NCI-H146 (cell line): ENCODE data around the gene ADCK1.
A peak's percentile ranks its signal among the peaks of the same experiment; 100 is the strongest.
"Not testable (repeated sequence)": the region's sequence is repeated elsewhere in the genome, so short reads cannot be mapped to it uniquely, and the experiment has no call there.

Experiments
- DNase-seq: peaks from one replicate; lab custom pipeline; 2025; lab: John Stamatoyannopoulos, UW

The ADCK1 gene

GRCh38 chr14:77865455-77865854 lies 65.5 kb downstream of the ADCK1 start:
- DNase-seq: no peak

- no peak for DNase-seq
These were observed 67.0 kb downstream of the ADCK1 start for GRCh38 chr14:77866932-77867331.

- no peak for DNase-seq
These were observed 67.6 kb downstream of the ADCK1 start for GRCh38 chr14:77867476-77867875.

GRCh38 chr14:77868552-77869285 lies 68.8 kb downstream of the ADCK1 start:
- peak; percentile 10 for DNase-seq

- DNase-seq: no peak
These were observed 69.4 kb downstream of the ADCK1 start for GRCh38 chr14:77869340-77869739.

- no peak for DNase-seq
These were observed 70.7 kb downstream of the ADCK1 start for GRCh38 chr14:77870646-77871045.

- DNase-seq: no peak
These were observed 72.2 kb downstream of the ADCK1 start for GRCh38 chr14:77872152-77872551.

GRCh38 chr14:77872983-77873382 lies 73.1 kb downstream of the ADCK1 start:
- no peak for DNase-seq

- DNase-seq: no peak
These were observed 78.9 kb downstream of the ADCK1 start for GRCh38 chr14:77878783-77879182.

- no peak for DNase-seq
These were observed 80.1 kb downstream of the ADCK1 start for GRCh38 chr14:77880056-77880455.

- peak; percentile 68 for DNase-seq
These were observed 82.2 kb downstream of the ADCK1 start for GRCh38 chr14:77882098-77882497.

- DNase-seq: no peak
These were observed 82.7 kb downstream of the ADCK1 start for GRCh38 chr14:77882636-77883035.

GRCh38 chr14:77883131-77883846 lies 83.4 kb downstream of the ADCK1 start:
- DNase-seq: peak; percentile 52

GRCh38 chr14:77883847-77884238 lies 83.9 kb downstream of the ADCK1 start:
- no peak for DNase-seq

GRCh38 chr14:77885367-77885766 lies 85.5 kb downstream of the ADCK1 start:
- DNase-seq: no peak

GRCh38 chr14:77886010-77886409 lies 86.1 kb downstream of the ADCK1 start:
- DNase-seq: no peak

- not testable (repeated sequence) for DNase-seq
These were observed 89.0 kb downstream of the ADCK1 start for GRCh38 chr14:77888903-77889302.

GRCh38 chr14:77889971-77890442 lies 90.1 kb downstream of the ADCK1 start:
- DNase-seq: no peak

GRCh38 chr14:77890873-77891272 lies 91.0 kb downstream of the ADCK1 start:
- DNase-seq: no peak

GRCh38 chr14:77892381-77892871 lies 92.5 kb downstream of the ADCK1 start:
- DNase-seq: no peak

- DNase-seq: no peak
These were observed 93.1 kb downstream of the ADCK1 start for GRCh38 chr14:77892890-77893484.

GRCh38 chr14:77897374-77897773 lies 97.5 kb downstream of the ADCK1 start:
- DNase-seq: no peak

GRCh38 chr14:77902811-77903210 lies 102.9 kb downstream of the ADCK1 start:
- no peak for DNase-seq
